Effector memory CD8-positive, alpha-beta T cell (primary cell): Measurements from ENCODE around the gene MPL.

Source experiments
- ATAC-seq: fragments of 150-1000 bp; cut with Tn5 transposase; replicated peaks from 2 replicates; pipeline ENCODE4 v1.10.0; 2021; ENCODE audit warnings: mild to moderate bottlenecking, moderate library complexity
- DNase-seq, 3 experiments: peaks; one replicate each; pipeline ENCODE4 v3.0.0; 2021
- H3K27ac Mint-ChIP-seq, 2 donors: one replicate each; pipeline ENCODE4 v1.8.0; 2022; ENCODE audit warnings: mild to moderate bottlenecking in 2 of 2, mixed read lengths in 2 of 2, moderate library complexity in 2 of 2
- H3K27me3 Mint-ChIP-seq, 2 donors: one replicate each; pipeline ENCODE4 v1.8.0; 2022; ENCODE audit warnings: mixed read lengths in 2 of 2
- H3K36me3 Mint-ChIP-seq: one replicate; pipeline ENCODE4 v1.8.0; 2022; ENCODE audit warnings: mild to moderate bottlenecking, moderate library complexity, mixed read lengths; ENCODE audit not compliant: insufficient read depth
- H3K4me1 Mint-ChIP-seq, 2 donors: one replicate each; pipeline ENCODE4 v1.8.0; 2022; ENCODE audit warnings: low read depth in 2 of 2, mixed read lengths in 2 of 2
- H3K4me3 Mint-ChIP-seq, 2 donors: one replicate each; pipeline ENCODE4 v1.8.0; 2022; ENCODE audit warnings: mild to moderate bottlenecking in 2 of 2, mixed read lengths in 2 of 2, moderate library complexity in 2 of 2
- H3K9me3 Mint-ChIP-seq, 2 donors: one replicate each; pipeline ENCODE4 v1.8.0; 2022; ENCODE audit warnings: mixed read lengths in 2 of 2
- total RNA-seq, 9 experiments: gene quantifications; one replicate each; lab custom pipeline; 2026; lab: John Stamatoyannopoulos, UW

Gene MPL
- total RNA-seq: 0 reads per million in 9 experiments

DNA sequence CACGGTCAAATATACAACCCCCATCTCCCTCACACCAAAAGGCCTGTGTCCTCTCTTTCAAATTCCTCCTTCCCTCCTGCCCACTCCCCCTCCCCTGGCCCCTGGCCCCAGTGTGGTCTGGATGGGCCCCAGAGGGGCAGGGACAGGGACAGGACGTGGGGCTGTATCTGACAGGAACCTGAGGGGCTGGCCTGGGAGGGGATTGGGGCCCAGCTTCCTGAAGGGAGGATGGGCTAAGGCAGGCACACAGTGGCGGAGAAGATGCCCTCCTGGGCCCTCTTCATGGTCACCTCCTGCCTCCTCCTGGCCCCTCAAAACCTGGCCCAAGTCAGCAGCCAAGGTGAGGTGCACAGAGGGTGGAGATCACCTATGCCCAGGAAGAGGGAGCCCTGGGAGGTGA, at the start of gene MPL:
Gene MPL (plus strand): TSS at position 231 of the 400 bp plus-strand sequence. CDS start 31 bp downstream, at position 262.
- no peaks in the 10 kb centered on the region for H3K9me3 Mint-ChIP-seq
- H3K27me3 Mint-ChIP-seq: no peaks in the 10 kb centered on the region
- H3K4me1 Mint-ChIP-seq: no peaks in the 10 kb centered on the region
- H3K27ac Mint-ChIP-seq: no peak within 1 kb of the TSS
- H3K36me3 Mint-ChIP-seq: no peaks in the 10 kb centered on the region
- no peak within 1 kb of the TSS for H3K4me3 Mint-ChIP-seq
- ATAC-seq (no peak), DNase-seq (no peak)

DNA sequence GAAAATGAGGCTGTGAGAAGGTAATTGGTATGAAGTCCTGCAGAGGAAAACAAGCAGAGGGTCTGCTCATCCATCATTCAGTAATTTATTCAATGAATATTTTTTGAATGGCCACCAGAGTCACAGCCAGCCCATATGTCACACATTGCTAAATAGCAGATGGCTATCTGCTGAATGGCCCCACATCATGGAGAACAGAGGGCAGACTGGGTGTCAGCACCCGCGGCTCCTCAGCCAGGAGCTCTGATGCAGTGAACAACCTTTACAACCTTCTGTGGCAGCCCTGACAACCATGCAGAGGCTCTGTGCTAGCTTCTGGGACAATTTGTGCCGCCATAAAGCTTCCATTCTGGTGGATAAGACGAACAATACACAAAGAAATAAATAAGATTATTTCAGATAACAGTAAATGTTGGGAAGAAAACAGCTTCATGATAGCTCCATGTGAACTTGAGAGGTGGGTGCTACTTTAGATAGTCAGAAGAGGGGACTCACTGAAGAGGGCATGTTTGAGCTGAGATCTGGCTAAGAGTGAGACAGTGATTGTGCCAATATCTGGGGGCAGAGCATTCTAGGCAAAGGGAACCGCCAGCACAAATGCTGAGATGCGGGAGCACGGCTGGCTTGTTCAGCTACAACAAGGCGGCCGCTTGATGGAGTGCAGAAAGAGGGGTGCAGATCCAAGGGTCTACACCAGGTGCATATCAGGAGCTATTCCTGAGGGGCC, 49.4 kb upstream of the MPL start:
- DNase-seq (no peak), ATAC-seq (no peak)
- Mint-ChIP-seq H3K36me3 (no peaks in the 10 kb centered on the region), H3K9me3 (no peaks in the 10 kb centered on the region), H3K4me1 (peaks cover 0 to 4% of the 10 kb centered on the region in 2 donors), H3K27ac (no peak overlapping the region), H3K4me3 (no peak overlapping the region), H3K27me3 (peaks cover 0 to 13% of the 10 kb centered on the region in 2 donors)

DNA sequence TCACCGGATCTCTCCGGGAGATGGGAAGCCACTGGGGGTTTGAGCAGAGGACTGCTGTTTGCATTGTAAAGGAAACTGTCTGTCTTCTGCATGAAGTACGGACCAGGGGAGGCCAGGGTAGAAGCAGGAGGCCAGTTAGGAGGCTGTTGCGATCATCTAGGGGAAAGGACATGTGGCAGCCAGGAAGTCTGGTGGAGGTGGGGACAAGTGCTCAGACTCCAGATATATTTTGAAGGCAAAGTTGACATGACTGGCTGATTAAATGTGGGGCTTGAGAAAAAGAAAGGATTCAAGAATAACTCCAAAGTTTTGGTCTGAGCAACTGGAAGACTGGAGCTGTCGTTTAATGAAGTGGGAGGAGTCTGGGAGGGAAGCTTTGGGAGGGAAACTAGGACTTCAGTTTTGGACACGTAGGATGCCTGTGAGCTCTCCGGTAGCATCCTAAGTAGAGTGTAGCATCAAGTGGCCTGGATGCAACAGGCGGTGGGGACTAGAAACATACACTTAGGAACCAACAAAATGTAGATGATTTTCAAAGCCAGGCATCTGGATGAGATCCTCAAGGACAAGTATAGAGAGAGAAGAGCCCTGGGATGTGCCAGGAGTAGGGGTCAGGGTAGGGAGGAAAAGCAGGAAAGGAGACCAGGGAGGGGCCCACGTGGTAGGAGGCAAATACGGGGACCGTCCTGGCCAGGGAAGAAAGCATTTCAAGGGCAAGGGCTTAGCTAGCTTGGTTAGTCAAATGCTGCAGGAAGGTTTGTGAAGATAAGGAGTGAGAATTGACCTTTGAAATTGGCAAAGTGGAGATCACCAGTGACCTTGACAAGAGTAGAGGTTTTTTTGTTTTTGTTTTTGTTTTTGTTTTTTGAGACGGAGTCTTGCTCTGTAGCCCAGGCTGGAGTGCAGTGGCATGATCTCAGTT, 48.6 kb upstream of the MPL start:
- no peak overlapping the region for H3K27ac Mint-ChIP-seq
- H3K4me3 Mint-ChIP-seq: no peak overlapping the region
- no peaks in the 10 kb centered on the region for H3K36me3 Mint-ChIP-seq
- DNase-seq (no peak), ATAC-seq (no peak)
- no peaks in the 10 kb centered on the region for H3K9me3 Mint-ChIP-seq
- H3K27me3 Mint-ChIP-seq: peaks cover 0 to 13% of the 10 kb centered on the region in 2 donors
- H3K4me1 Mint-ChIP-seq: peaks cover 0 to 4% of the 10 kb centered on the region in 2 donors

DNA sequence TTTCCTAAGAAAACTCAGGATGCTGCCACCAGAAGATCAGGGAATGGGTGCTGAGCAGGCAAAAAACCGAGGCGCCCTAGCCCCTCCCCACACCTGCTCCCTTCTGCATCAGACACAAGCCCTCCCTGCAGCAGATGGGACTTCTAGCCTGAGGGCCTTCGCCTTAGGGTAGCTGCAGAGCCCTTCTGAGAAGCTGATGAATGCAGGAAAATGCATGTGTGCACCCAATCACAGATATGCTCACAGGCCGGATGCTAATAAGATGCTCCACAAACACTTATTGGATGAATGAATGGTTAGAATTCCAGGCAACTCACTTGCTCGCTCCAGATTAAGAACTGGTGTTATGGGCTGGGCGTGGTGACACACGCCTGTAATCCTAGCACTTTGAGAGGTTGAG, 45.4 kb upstream of the MPL start:
- DNase-seq: no peak
- H3K27ac Mint-ChIP-seq: no peak overlapping the region
- peaks cover 0 to 4% of the 10 kb centered on the region in 2 donors for H3K4me1 Mint-ChIP-seq
- no peaks in the 10 kb centered on the region for H3K9me3 Mint-ChIP-seq
- H3K27me3 Mint-ChIP-seq: peaks cover 0 to 3% of the 10 kb centered on the region in 2 donors
- no peak for ATAC-seq
- no peaks in the 10 kb centered on the region for H3K36me3 Mint-ChIP-seq
- no peak overlapping the region for H3K4me3 Mint-ChIP-seq

DNA sequence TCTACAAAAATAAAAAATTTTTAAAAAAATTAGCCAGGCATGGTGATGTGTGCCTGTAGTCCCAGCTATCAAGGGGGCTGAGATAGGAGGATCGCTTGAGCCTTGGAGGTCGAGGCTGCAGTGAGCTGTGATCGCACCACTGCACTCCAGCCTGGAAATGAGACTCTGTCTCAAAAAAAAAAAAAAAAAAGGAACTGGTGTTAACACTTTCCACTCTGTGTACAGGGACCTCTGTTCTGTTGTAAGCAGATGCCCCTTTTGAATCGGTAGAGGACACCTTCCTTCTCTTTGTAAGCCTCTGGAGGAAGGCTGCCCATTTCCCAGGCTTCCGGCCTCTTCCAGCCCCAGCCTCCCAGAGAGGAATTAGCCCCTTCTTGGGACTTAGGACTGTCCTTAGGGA, 44.9 kb upstream of the MPL start:
- Mint-ChIP-seq H3K9me3 (no peaks in the 10 kb centered on the region), H3K36me3 (no peaks in the 10 kb centered on the region), H3K27ac (no peak overlapping the region), H3K4me1 (peaks cover 0 to 4% of the 10 kb centered on the region in 2 donors), H3K4me3 (no peak overlapping the region), H3K27me3 (no peaks in the 10 kb centered on the region)
- ATAC-seq (no peak), DNase-seq (no peak)

DNA sequence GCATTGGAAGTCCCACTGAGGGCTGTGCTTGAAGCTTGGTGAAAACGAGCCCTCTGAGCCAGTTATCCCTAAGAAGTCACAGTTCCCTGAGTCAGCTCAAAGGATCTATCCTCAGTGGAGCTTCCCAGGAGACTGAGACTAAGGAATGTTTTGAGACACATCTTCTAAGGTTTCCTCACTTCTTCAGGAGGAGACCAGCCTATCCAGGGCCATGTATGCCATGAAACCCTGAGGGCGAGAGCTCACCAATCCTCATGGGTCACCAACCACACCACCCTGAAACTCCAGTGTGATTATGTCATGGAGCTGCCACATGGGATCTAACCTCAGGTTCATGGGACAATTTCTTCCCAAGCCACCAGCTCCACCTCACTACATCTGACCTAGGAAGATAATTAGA, 44.4 kb upstream of the MPL start:
- DNase-seq (no peak), ATAC-seq (no peak)
- peaks cover 0 to 4% of the 10 kb centered on the region in 2 donors for H3K4me1 Mint-ChIP-seq
- H3K36me3 Mint-ChIP-seq: peaks cover 3% of the 10 kb centered on the region
- H3K27ac Mint-ChIP-seq: no peak overlapping the region
- H3K4me3 Mint-ChIP-seq: no peak overlapping the region
- no peaks in the 10 kb centered on the region for H3K9me3 Mint-ChIP-seq
- no peaks in the 10 kb centered on the region for H3K27me3 Mint-ChIP-seq

DNA sequence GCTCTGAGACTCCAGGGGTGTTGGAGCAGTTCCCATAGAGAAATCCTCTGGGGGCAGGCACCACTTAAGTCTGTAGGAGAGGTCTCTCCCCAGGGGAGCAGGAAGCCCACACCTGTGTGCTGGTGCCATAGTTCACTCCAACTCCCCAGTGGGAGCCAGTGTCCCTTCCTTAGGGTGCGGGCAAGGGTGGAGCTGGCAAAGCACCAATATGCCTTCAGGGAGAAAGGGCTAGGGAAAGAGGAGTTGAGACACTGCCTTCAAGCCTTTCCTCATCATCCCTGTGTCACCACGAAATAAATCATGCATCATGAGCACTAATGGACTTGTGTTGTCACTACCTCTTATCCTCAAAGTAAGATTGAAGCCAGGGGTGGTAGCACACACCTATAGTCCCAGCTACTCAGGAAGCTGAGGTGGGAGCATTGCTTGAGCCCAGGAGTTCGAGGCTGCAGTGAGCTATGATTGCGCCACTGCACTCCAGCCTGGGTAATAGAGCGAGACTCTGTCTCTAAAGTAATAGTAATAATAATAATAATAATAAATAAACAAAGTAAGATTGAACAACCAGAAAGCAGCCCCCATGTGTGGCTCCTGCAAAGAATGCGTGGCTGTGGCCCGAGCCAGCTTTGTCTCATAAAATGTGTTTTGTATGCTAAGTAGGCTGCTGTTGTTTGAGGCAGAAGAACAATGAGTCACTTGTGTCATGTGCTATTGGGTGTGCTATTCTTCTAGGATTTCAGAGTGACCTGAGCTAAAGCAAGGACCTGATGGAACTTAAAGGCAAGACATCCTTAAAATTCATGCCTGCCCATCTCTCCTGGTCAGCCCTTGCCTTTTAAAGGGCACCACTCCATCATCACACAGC, 43.5 kb upstream of the MPL start:
- no peak for DNase-seq

DNA sequence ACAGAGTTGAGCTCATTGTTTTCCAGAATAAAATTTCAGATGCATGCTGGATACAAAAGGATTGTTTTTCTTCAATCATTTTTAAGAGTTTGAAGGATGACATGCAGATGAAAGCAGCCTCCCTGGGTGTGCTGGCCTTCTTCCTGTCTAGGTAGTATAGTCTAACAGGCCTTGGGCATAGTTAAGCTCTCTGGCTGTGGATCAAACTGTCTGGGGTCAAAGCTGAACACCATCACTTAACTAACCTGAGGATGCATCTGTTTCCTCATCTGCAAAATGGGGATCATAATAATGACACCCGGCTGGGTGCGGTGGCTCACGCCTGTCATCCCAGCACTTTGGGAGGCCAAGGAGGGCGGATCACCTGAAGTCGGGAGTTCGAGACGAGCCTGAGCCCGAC, 42.9 kb upstream of the MPL start:
- Mint-ChIP-seq H3K27ac (no peak overlapping the region), H3K4me1 (peaks cover 0 to 4% of the 10 kb centered on the region in 2 donors)

More for the DNA sequence above, 43.5 kb upstream of the MPL start:
- ATAC-seq: no peak
- H3K27ac Mint-ChIP-seq: no peak overlapping the region
- H3K4me1 Mint-ChIP-seq: peaks cover 0 to 4% of the 10 kb centered on the region in 2 donors
- H3K36me3 Mint-ChIP-seq: peaks cover 3% of the 10 kb centered on the region
- H3K4me3 Mint-ChIP-seq: no peak overlapping the region
- no peaks in the 10 kb centered on the region for H3K9me3 Mint-ChIP-seq
- no peaks in the 10 kb centered on the region for H3K27me3 Mint-ChIP-seq

DNA sequence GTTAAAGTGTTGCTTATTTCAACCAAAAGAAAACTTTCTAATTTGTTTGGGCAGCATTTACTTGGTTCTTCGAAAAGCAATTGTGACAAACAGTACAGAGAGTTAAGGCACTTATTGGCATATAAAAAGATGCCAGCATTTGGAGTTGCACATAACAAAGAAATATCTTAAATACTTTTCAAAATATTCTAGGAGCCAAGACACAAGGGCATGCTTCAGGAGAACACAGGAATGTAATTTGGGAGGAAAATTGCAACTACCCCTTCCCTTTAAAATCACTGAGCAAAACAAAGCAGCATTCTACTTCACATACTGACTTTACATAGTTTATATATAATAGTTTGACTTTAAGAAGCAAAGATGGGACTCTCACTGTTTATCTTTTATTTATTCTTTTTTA, 41.4 kb upstream of the MPL start:
- DNase-seq (no peak), ATAC-seq (no peak)
- peak overlapping the region in 1 of 2 donors; percentile 50 for H3K27ac Mint-ChIP-seq

More for the DNA sequence above, 42.9 kb upstream of the MPL start:
- ATAC-seq: no peak
- H3K36me3 Mint-ChIP-seq: peaks cover 3% of the 10 kb centered on the region
- H3K27me3 Mint-ChIP-seq: no peaks in the 10 kb centered on the region
- no peaks in the 10 kb centered on the region for H3K9me3 Mint-ChIP-seq
- no peak overlapping the region for H3K4me3 Mint-ChIP-seq
- DNase-seq: no peak

DNA sequence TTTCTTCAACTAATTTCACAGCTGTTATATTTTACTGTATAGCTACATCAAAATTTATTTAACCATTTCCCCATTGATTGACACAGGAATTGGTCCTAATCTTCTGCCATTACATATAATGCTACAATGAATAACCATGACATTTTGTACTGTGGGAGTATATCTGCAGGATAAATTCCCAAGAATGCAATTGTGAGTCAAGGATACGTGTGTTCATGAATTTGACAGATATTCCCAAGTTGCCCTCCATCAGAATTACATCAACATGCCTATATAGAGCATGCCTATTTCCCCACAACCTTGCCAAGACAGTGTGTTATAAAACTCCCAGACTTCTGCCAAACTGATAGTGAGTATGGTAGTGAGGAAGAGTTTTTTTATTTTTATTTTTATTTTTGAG, 39.6 kb upstream of the MPL start:
- no peak overlapping the region for H3K4me3 Mint-ChIP-seq
- ATAC-seq: no peak
- no peaks in the 10 kb centered on the region for H3K9me3 Mint-ChIP-seq
- DNase-seq: no peak
- peaks cover 3% of the 10 kb centered on the region for H3K36me3 Mint-ChIP-seq
- H3K27me3 Mint-ChIP-seq: peaks cover 6 to 12% of the 10 kb centered on the region in 2 donors
- H3K4me1 Mint-ChIP-seq: peaks cover 1 to 4% of the 10 kb centered on the region in 2 donors
- H3K27ac Mint-ChIP-seq: no peak overlapping the region

More for the DNA sequence above, 41.4 kb upstream of the MPL start:
- no peak overlapping the region for H3K4me3 Mint-ChIP-seq
- H3K9me3 Mint-ChIP-seq: no peaks in the 10 kb centered on the region
- H3K27me3 Mint-ChIP-seq: no peaks in the 10 kb centered on the region
- H3K36me3 Mint-ChIP-seq: peaks cover 3% of the 10 kb centered on the region
- peaks cover 1 to 4% of the 10 kb centered on the region in 2 donors for H3K4me1 Mint-ChIP-seq

DNA sequence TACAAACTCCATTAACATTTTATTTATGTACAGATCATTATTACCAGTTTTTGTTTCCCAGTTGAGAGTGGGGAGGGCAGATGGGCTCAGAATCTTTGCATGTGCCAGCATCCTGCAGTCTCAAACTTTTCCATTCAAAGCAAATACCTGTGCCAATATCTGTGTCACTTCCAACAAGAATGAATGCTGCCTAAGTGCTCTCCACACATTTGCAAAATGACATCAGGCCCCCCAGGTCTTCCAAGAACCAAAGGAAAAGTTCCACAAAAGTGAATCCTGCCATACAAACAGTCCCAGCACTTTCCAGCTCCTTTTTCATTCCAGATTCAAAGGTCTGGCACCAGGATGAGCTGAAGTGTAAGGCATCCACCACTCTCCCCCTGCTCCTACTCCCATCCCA, 38.5 kb upstream of the MPL start:
- ATAC-seq: no peak
- Mint-ChIP-seq H3K4me1 (peaks cover 1 to 4% of the 10 kb centered on the region in 2 donors), H3K27ac (no peak overlapping the region), H3K27me3 (peaks cover 6 to 17% of the 10 kb centered on the region in 2 donors), H3K36me3 (peaks cover 3% of the 10 kb centered on the region), H3K9me3 (no peaks in the 10 kb centered on the region), H3K4me3 (no peak overlapping the region)
- DNase-seq: no peak

DNA sequence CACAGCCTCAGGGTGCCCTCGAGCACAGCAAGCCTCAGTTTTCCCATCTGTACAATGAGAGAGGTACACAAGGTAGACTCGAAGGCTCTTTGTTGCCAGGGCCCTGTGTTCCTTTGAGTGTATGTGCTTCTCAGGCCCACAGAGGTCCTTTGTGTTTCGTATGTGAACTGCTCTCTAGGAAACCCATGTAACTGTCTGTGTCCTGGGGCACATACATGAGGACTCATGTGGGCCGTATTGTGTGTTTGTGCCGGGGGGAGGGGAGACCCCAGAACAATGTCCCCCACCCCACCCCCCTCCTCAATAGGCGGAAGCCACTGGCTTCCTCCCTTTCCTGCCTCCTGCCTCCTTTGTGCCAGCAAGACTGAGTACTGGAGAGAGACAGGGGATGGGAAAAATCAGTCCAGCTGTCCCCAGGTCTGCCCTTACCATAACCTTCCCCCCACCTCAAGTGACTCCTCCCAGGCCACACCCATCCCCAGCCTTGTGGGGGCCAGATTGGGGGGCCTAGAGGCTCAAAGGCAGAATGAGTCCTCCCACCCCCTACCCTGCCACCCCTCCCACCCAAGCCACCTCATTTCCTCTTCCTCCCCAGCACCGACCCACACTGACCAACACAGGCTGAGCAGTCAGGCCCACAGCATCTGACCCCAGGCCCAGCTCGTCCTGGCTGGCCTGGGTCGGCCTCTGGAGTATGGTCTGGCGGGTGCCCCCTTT, 37.1 kb upstream of the MPL start, which contains the start of gene TIE1:
Gene TIE1 (plus strand): TSS at position 605 of the 717 bp plus-strand sequence. CDS start 90 bp downstream, at position 695.
- DNase-seq (no peak), ATAC-seq (no peak)
- Mint-ChIP-seq H3K27ac (no peak within 1 kb of the TSS), H3K27me3 (peaks cover 6 to 20% of the 10 kb centered on the region in 2 donors), H3K4me3 (no peak within 1 kb of the TSS), H3K36me3 (peaks cover 3% of the 10 kb centered on the region), H3K9me3 (no peaks in the 10 kb centered on the region), H3K4me1 (peaks cover 1 to 4% of the 10 kb centered on the region in 2 donors)
